Measurements from ENCODE around the gene GCFC2. TPM values are rescaled to one million over a fixed set of nuclear protein-coding genes. Genes with fewer than 3 reads are reported as not detected.
"Not testable (repeated sequence)": the region's sequence is repeated elsewhere in the genome, so short reads cannot be mapped to it uniquely, and the experiment has no call there.

Gene GCFC2
- polyA plus RNA-seq, 3 donors: 8.0 to 11.5 (median 11.5) TPM

DNA sequence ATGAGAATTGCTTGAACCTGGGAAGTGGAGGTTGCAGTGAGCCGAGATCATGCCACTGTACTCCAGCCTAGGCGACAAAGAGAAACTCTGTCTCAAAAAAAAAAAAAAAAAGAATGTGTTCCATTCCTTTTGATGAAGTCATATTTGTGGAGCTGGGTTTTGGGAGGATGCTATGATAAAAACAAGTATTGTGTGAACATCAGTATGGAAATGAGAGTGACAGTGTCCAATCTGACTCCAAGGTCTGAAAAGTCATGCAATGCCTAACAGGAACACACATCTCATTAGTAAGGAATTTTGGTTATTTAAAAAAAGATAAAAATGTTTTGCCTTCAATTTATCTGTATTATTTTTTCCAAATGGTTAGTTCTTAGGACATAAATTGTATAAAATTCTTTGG is 11.8 kb downstream of the GCFC2 start:
- 92 to 98% (median 95%) methylated on average over 2 of the region's 2 CpGs for WGBS, 3 donors

DNA sequence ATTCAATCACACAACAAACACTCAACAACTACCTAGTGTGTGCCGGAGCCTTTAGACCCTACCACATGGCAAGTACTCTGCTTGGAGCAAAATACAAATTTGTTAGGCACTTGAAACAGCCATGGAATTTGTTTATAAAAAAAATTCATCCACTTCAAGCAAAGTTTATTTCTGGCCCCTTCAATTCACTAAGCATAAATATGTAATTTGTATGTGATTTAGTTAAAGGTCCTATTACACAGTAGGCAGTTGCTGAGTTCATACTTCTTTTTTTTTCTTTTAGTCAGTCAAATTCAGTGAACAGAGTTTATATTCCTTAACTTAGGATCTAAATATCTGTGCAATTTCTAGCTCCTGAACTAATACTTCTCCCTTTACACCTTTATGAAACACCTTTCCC is 22.5 kb downstream of the GCFC2 start:
- H3K27ac ChIP-seq (ENCODE audit: low read depth, low read length): no peak overlapping the region
- WGBS, 3 donors: 95 to 100% (median 97%) methylated on average over 1 of the region's 1 CpG

More for the DNA sequence above, 11.8 kb downstream of the GCFC2 start:
- H3K27ac ChIP-seq (ENCODE audit: low read depth, low read length): no peak overlapping the region

DNA sequence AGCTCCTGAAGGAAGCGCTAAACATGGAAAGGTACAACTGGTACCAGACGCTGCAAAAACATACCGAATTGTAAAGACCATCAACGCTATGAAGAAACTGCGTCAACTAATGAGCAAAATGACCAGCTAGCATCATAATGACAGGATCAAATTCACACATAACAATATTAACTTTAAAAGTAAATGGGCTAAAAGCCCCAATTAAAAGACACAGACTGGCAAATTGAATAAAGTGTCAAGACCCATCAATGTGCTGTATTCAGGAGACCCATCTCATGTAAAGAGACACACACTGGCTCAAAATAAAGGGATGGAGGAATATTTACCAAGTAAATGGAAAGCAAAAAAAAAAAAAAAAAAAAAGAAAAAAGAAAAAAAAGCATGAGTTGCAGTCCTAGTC is 27.3 kb downstream of the GCFC2 start:
- 95 to 99% (median 98%) methylated on average over 5 of the region's 5 CpGs for WGBS, 3 donors
- not testable (repeated sequence) for H3K27ac ChIP-seq (ENCODE audit: low read depth, low read length)

DNA sequence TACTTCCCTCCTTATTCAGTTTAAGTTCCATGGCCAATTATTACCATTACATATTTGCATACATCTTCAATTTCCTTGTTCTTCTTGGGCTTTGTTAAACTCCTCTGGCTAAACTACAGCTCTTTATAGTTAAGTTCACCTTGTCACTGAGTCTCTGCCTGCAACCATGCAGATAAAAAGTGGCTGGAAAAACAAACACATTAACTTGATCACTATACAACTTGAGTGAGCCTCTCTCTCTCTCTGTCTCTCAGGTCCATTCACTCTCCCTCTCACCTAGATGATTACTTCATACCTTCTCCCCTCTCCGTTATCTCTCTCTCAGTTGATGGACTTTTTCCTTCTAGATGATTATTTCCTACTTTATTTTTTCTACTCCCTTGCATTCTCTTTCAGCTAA is 30.3 kb downstream of the GCFC2 start:
- 58 to 84% (median 68%) methylated on average over 1 of the region's 1 CpG for whole genome bisulfite sequencing, 3 donors
- H3K27ac ChIP-seq (ENCODE audit: low read depth, low read length): no peak overlapping the region

DNA sequence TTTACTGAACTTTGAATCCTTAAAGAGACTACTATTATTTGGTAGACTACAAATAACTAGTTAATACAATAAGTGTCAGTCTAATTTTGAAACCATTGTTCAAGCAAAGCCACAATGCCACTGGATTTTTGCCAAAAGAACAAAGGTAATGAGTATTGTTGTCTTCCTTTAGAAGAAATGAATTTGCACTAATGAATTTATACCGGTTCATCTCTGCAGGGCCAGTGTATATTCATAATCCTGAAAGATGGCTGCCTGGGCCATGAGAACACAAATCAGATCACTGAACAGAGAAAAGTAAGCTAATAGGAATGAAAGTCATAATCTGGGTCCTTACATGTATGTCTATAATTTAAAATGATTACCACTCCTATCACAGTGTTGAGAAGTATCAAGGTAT is 31.2 kb downstream of the GCFC2 start:
- no peak overlapping the region for H3K27ac ChIP-seq (ENCODE audit: low read depth, low read length)
- 69 to 88% (median 78%) methylated on average over 1 of the region's 1 CpG for WGBS, 3 donors

DNA sequence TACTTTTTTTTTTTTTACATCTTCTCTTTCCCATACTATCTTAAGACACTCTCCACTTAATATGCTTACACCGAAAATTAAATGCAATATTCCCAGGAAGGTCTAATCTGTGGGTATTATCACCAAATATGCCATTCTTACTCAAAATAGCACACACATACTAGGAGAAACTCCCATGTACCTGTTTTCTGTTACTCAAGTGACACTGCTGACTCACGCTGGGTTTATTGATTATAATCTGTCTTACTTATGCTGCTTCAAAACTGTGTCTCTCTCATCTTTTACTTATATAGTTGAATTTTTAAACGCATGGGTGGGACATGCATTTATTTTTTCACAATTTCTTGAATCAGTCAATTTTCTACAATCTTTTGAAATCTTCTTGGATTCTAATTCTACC is 34.3 kb downstream of the GCFC2 start:
- WGBS, 3 donors: 84 to 95% (median 93%) methylated on average over 3 of the region's 3 CpGs
- no peak overlapping the region for H3K27ac ChIP-seq (ENCODE audit: low read depth, low read length)

DNA sequence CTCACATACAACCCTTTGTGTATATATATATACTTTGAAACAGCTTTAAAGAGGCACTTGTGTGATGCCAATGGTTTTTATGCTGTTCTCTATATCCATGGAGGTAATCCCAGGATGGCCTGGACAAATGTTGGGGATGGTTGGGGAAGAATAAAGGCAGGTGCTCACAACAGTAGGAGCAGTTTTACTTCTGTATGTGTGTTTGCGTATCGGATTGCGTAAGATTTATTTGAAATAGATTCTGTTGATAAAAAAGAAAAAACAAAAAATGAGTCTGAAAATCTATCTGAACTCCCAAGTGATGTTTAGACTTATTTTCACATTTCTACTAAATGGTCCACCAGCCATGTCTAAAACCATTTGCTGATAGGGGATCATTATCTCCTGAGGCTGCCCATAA is 34.8 kb downstream of the GCFC2 start:
- 79 to 94% (median 90%) methylated on average over 3 of the region's 3 CpGs for WGBS, 3 donors

DNA sequence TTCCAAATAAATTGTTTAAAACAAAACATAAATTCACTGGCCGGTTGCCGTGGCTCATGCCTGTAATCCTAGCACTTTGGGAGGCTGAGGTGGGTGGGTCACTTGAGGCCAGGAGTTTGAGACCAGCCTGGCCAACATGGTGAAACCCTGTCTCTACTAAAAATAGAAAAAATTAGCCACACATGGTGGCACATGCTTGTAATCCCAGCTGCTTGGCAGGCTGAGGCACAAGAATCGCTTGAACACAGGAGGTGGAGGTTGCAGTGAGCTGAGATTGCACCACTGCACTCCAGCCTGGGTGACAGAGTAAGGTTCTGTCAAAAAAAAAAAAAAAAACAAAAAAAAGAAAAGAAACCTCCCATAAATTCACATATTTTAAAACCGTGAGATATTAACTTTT is 35.3 kb downstream of the GCFC2 start:
- not testable (repeated sequence) for H3K27ac ChIP-seq (ENCODE audit: low read depth, low read length)
- 77 to 86% (median 82%) methylated on average over 4 of the region's 4 CpGs for WGBS, 3 donors

More for the DNA sequence above, 34.8 kb downstream of the GCFC2 start:
- H3K27ac ChIP-seq (ENCODE audit: low read depth, low read length): no peak overlapping the region

DNA sequence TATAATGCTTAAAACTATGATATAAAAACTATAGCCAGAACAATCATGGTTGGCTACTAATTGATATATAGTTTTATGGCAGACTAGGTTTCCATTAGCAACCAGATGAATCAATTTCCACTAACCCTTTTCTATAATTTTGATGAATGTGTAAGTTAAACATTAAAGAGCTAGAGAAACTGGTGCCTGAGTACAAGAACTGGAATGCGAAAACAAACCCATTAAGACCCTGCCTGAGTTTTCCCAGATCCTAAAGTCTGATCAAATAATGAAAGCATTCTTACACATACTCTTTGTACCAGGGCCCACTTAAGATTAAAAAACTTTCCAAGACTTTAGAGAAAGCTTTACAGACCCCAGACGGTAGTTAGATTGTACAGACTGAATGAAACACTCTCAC is 42.8 kb downstream of the GCFC2 start:
- H3K27ac ChIP-seq (ENCODE audit: low read depth, low read length): no peak overlapping the region
- 74 to 94% (median 90%) methylated on average over 2 of the region's 2 CpGs for WGBS, 3 donors

DNA sequence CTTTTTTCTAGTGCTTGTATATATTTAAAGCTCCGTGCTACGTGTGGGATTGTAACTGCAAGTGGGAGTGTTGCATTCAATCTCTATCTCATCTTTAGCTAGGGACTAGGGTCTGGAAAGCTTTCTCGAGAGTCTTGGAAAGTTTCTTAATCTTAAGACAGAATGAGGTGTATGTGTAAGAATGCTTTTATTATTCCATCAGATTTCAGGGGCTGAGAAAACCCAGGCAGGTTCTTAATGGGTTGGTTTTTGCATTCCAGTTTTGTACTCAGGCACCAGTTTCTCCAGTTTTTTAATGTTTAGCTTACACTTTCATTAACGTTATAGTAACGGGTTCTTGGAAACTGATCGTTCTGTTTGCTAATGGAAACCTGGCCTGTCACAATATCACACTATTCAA is 43.8 kb downstream of the GCFC2 start:
- 56 to 83% (median 75%) methylated on average over 6 of the region's 6 CpGs for WGBS, 3 donors
- H3K27ac ChIP-seq (ENCODE audit: low read depth, low read length): no peak overlapping the region

DNA sequence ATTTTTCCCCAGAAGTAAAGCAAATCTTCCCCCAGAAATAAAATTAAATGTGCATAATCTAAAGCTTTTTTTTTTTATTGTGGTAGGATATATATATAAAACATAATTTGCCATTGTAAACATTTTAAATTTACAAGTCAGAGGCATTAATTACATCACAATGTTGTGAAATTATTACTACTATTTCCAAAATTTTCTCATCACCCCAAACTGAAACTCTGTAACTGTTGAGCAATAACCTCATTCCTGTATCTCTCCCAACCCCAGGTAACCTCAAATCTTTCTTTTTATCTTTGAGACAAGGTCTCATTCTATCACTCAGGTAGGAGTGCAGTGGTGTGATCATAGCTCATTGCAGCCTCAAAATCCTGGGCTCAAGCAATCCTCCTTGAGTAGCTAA is 52.9 kb downstream of the GCFC2 start:
- H3K27ac ChIP-seq (ENCODE audit: low read depth, low read length): no peak overlapping the region

DNA sequence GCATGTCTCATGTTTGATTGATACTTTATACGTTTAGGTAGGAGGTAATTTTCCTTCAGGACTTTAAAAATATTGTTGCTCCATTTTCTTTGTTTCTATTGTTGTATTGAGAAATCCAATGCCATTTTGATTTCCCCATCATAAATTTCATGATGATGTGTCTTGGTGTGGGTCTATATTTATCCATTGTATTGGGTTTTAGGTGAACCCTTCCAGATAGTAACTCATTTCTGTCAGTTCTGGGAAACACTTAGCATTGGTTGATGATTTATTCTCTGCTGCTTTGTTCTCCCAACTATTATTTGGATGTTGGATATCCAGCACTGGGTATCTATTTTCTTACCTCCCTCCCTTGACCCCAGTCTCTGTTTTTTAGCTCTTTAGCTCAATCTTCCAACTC is 54.2 kb downstream of the GCFC2 start:
- no peak overlapping the region for H3K27ac ChIP-seq (ENCODE audit: low read depth, low read length)
- WGBS, 3 donors: 84 to 87% (median 86%) methylated on average over 1 of the region's 1 CpG

DNA sequence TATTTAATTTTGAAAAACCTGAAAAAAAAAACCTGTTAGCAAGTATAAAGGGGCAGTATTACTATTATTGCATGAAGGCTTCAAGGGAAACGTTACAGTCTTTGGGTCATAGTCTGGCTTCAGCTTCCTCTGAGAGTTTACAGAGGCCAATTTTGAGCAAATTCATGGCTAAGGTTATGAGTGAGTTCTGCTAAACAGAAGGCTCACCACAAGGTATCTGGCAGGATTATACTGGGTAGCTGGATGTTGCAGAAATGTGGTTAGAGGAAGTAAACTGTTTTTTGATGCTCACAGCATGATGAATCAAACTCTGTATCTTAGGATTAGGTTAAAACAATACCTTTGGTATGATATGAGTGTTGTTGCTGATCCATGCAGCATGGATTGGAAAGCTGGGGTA is 54.9 kb downstream of the GCFC2 start:
- H3K27ac ChIP-seq (ENCODE audit: low read depth, low read length): no peak overlapping the region
- 55 to 89% (median 74%) methylated on average over 1 of the region's 1 CpG for WGBS, 3 donors

DNA sequence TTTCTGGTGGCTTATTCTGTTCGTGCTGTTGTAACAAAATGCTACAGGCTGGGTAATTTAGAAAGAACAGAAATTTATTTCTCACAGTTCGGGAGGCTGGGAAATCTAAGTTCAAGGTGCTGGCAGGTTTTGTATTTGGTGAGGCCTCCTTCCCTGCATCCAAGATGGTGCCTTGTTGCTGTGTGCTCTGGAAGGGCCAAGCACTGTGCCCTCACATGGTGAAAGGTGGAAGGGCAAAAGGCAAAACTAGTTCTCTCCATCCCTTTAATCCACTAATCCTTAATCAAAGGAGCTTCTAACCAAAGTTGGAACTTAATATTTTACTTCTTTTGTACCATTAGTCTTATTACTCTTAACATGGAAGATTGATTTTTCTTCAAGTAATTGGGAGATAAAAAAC is 56.7 kb downstream of the GCFC2 start:
- H3K27ac ChIP-seq (ENCODE audit: low read depth, low read length): no peak overlapping the region
- WGBS, 3 donors: 94 to 98% (median 97%) methylated on average over 2 of the region's 2 CpGs

DNA sequence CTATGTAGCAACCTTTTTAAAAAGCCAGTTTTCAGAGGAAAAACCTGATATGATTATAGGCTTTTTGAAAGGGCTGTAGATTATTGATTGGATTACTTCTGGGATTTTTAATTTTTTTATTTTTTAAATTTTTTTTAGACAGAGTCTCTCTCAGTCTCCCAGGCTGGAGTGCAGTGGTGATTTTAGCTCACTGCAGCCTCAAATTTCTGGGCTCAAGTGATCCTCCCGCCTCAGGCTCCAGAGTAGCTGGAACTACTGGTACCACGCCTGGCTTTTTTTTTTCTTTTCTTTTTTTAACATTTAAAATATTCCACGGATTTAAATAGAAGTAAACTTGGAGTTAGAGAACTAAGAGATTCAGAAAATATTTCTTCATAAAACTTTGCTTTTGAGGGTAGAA is 62.9 kb downstream of the GCFC2 start:
- WGBS, 3 donors: 62 to 88% (median 81%) methylated on average over 3 of the region's 3 CpGs
- no peak overlapping the region for H3K27ac ChIP-seq (ENCODE audit: low read depth, low read length)

DNA sequence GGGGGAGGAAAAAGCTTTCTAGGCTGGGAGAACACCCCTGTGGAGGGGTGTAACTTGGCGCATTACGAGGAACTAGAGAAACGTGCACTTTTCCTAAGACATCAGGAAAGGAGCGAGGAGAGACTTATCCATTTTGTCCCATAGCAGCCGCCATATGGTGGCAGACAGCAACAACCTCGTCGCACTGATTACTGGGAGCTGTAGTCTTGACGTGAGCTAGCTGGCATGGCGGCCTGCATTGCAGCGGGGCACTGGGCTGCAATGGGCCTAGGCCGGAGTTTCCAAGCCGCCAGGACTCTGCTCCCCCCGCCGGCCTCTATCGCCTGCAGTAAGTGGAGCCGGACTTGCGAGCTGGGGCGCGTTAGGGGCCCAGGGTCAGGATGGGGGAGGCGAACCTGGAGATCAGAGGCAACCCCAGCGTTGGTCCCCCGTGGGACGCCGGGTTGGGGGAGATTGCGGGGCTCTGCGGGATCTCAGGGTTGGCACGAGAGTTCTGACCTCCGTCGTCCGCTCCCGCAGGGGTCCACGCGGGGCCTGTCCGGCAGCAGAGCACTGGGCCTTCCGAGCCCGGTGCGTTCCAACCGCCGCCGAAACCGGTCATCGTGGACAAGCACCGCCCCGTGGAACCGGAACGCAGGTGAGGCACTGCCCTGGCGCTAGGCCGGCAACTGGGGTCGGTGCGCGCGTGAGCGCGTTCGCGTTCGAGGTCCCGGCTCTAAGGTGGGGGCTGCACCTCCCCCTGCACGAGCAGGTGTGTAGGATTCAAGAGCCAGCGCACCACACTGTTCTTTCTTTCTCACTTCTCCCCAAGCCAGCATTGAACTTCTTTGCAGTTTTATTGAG is 63.9 kb downstream of the GCFC2 start, which contains the start of gene MRPL19:
TSS of gene MRPL19 (plus strand) at position 201 of the 843 bp plus-strand sequence. CDS start at position 226, 25 bp downstream.
- H3K27ac ChIP-seq (ENCODE audit: low read depth, low read length): no peak within 1 kb of the TSS
- WGBS, 3 donors: 0% methylated on average over 57 to 60 of the region's 60 CpGs

DNA sequence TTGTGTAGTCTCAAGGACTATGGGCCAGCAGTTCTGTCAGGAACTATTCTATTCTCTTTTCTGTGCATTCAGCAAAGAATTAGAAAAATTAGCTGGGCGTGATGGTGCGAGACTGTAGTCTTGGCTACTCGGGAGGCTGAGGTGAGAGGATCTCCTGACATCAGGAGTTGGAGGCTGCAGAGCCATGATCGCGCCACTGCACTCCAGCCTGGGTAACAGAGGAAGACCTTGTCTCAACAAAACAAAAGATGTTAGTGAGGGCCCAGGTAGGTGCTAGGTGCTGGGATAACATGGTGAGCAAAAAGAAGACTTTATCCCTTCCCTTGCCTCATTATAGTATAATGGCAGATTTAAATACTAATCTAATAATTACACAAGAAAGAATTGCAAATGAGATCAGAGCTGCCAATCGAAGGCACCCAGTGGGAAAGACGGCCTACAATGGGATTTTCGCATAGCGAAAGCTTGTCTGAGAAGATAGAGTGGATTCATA is 64.6 kb downstream of the GCFC2 start:
- no peak overlapping the region for H3K27ac ChIP-seq (ENCODE audit: low read depth, low read length)

DNA sequence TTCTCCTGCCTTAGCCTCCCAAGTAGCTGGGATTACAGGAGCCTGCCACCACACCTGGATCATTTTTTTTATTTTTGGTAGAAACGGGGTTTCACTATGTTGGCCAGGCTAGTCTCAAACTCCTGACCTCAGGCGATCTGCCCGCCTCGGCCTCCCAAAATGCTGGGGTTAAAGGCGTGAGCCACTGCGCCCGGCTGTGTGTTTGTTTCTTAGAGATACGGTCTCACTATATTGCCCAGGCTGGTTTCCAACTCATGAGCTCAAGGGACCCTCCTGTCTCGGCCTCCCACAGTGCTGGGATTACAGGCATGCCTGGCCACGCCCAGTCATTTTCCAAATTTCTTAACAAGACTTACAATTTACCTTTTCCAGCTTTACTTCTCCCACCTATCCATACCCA is 65.1 kb downstream of the GCFC2 start:
- no peak overlapping the region for H3K27ac ChIP-seq (ENCODE audit: low read depth, low read length)
- 95 to 97% (median 96%) methylated on average over 10 of the region's 10 CpGs for WGBS, 3 donors

More for the DNA sequence above, 64.6 kb downstream of the GCFC2 start:
- 80 to 84% (median 82%) methylated on average over 9 of the region's 9 CpGs for WGBS, 3 donors

DNA sequence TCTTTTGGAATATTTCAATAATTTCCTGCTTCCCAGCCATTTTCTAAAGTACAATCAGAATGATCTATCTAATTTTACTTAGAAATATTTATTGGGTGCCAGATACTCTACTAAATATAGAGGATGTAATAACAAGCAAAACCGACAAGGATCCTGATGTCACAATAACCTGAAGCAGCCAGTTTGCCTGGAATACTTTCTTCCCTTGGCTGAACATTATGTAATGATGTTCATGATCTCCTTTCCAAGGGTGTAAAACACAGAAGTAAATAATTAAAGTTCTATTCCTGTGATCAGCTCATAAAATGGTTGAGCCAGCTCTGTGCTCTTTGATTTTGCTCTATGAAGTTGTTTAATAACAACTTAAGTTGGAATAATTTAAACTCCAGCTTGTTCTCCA is 66.7 kb downstream of the GCFC2 start:
- H3K27ac ChIP-seq (ENCODE audit: low read depth, low read length): no peak overlapping the region
- 45 to 81% (median 47%) methylated on average over 1 of the region's 1 CpG for WGBS, 3 donors

DNA sequence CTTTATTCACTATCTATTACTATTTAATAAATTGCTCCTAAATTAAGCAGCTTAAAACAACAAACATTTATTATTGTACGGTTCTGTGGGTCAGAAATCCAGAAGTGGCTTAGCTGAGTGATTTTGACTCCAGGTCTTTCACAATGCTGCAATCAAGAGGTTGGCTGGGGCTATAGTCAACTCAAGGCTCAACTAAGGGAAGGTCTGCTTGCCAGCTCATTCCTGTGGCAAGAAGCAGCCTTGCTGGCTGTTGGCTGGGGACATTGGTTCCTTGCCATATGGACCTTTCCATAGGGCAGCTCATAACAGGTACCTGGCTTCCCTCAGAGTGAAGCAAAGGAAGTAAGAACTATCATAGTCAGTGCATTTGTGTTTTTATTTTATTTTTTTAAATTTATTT is 69.1 kb downstream of the GCFC2 start:
- H3K27ac ChIP-seq (ENCODE audit: low read depth, low read length): no peak overlapping the region
- WGBS, 3 donors: 71 to 77% (median 75%) methylated on average over 1 of the region's 1 CpG
